Measurements from ENCODE around the gene RGS3.

The RGS3 gene

GRCh38 chr9:113608082-113608685, 144.7 kb downstream of the RGS3 start:
- no peak for DNase-seq

GRCh38 chr9:113609562-113610318, 146.2 kb downstream of the RGS3 start:
- DNase-seq: no peak

DNA sequence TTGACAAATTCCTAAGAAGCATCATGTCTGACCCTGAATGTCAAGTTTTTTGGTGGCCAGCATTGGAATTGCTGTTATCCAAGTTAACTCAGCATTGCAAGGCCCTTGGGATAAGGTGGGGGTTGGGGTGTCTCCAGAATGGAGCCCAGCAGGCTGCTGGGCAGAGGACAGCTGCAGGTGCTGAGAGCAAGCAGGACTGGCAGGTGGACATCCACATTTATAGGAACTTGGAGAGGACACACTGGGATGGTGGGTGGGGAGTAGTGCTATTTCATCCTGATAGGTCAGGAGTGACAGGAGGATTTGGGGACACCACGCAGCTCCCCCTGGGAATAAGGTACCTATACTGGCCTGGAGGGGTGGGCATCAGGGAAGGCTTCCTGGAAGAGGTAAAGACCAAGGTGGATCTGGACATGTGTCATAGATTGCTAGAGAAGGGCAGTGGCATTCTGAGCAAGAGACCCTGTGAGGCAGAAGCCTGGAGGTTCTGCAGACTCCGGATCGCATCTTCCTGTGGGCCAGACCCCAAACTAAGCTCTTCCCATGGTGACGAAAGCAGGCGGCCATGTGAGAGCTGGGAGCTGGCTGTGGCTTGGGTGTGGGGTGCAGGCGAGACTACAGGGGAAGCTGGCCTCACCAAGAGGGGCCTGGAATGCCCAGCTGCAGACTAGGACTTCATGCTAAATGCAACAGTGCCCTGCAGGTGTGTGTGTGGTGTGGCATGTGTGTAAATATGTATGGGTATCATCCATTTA, 148.1 kb downstream of the RGS3 start:
- no peak for DNase-seq

DNA sequence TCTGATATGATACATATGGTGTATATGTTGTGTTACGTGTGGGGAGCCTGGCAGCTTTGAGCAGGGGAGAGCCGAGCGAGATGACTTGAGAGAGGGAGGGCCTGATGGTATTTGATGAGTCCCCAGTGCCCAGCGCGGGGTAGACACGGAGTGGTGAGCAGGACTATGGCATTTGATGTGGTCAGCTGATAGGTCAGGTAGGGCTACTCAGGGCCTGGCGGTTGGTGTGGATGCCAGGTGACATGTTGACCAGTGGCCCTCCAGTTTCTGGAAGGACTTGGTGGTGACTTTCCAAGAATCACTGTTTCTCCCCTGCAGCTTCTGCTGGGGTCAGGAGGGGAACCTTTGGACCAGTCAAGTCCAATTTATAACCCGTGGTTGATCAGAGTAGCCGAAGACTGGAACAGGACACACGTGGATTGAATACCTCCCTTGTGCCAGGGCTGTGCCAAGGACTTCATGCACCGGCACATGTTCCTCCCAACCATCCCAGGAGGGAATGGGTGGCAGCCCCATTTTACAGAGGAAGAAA, 148.8 kb downstream of the RGS3 start:
- no peak for DNase-seq

GRCh38 chr9:113612828-113613227, 149.3 kb downstream of the RGS3 start:
- DNase-seq: no peak

DNA sequence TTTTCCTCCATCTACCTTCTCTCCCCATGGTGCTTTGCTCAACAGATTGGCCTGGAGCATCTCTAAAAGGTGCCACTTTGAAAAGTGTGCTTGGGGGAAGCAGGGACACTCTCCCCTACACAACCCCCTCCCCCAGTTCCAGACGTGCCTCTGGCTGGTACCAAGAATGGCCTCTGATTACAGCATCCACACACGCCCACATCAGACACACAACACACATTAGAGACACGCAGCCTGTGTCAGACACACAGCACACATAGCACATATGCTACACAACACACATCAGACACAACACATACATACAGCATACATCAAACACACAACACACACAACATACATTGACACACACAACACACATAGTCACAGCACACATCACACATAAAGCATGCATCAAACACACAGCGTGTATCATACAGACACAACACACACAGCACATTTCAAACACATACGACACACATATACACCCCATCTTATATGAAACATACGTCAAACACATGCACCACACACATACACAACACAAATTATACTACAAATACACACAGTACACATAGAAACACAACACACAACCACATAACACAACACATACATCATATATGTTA, 150.4 kb downstream of the RGS3 start:
- no peak for DNase-seq

GRCh38 chr9:113614843-113615648, 151.5 kb downstream of the RGS3 start:
- DNase-seq: no peak

DNA sequence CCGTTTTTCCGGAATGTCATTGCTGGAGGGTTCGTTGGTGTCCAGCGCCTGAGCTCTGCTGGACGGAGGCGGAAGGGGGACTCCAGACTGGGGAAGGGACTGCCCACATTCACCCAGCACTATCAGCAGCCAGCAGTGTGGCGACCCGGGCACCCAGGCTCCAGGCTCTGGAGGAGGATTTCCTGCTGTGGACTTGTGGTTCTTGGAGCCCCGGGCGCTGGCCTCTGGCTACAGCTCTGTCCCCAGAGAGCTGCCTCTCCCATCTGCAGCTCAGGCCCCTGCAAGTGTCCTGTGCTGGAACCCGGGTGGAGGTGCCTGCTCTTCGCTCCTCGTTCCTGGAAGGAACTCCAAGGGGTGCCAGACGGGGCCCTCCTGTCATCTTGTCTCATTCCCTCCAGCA, 152.6 kb downstream of the RGS3 start:
- DNase-seq: no peak

DNA sequence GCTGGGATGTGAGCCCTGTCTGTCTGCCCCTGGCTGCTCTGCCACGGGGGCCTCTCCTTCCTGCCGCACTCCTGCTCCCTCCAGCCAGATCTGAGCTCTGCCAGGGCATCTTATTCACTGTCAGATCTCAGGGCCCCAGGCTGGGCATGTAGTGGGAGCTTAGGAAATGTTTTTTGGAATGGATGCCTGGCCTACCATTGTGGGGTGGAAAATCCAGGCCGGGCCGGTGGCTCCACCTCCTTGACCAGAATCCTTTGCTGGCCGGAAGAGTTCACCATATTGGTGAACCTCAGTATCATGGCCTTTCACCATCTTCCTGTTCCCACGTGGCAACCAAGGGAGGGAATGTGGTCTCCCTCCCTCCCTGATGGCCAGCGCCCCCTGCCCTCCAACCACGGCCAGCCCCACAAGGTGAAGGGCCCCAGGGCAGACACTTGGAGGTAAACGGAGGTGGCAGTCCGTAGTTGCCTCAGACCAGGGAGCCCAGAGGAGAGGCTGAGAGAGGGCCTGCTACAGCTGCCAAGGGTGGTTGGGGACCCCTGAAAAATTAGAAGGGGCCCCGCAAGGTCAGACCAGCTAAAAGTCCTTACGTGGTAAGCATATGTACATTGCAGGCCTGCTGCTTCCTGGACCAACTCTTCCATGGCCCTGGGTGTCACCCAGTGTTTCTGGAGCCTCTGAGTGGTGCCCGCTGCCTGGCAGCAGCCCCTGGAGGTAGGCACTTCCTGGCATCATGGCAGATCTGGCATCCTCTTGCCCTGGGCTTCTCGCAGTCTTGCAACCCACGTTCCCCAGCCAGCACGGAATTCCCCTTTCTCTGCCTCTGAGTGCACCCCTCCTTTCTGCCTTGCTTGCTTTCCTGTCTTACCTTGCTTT, 153.3 kb downstream of the RGS3 start:
- DNase-seq: no peak

GRCh38 chr9:113617550-113617949, 154.0 kb downstream of the RGS3 start:
- DNase-seq: no peak

DNA sequence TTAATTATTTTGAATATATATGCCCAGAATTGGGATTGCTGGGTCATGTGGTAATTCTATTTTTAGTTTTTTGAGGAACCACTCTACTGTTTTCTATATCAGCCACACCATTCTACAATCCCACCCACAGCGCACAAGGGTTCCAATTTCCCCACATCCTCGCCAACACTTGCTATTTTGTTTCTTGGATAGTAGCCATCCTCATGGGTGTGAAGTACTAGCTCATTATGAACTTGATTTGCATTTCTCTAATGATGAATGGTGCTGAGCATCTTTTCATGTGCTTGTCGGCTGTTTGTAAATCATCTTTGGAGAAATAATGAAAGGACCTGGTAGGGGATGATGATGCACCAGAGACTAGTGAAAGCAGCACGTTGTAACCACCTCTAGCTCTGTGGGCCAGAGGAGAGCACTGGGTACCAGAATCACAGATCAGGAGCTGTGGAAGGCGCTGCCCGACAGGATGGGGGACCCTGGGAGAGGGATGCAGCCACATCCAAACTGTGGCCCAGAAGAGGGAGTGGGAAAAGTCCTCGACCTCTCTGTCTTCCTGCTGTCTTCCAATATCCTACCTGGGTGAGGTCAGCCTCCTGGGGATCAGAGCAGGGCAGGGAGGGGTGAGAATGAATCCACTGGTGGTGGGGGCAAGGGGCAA, 155.4 kb downstream of the RGS3 start:
- no peak for DNase-seq

DNA sequence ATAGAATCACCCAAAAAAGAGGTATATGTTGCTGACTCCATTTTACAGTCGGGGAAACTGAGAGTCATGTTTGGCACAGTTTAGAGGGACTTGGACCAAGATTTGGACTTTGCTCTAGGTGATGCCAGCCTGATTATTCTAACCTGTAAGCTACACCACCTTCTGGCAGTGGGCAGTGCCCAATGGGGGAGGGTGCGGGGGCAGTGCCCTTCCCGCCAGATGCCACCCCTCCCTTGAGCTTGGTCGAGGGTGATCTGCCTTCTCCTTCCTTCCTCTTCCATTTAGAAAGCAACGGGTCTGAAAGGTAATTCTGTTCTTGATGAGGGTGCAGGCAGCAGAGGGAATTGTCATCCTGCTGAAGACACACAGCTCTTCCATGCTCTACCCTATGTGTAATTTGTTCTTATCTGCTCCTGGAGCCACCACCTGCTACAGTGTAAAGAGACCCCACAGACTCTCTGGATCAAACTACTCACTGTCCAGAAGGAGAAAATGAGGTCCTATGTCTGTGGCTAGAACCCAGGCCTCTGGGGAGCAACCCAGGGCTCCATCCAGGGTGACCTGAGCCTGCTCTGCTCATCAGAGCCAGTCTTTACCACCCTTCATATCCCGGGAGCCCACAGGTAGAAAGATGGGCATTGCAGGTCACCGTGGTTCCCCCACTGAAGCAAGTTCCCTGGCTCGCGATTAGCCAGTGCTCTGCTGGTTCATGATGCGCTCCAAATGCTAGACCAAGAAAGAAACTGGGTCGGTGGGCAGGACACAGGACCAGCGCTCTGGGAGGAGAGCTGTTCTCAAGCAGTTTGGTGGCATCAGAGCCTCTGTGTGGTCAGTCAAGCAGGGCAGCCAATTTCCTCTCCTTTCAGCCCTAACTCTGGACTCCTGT, 156.2 kb downstream of the RGS3 start:
- DNase-seq: no peak

- no peak for DNase-seq
These were observed 157.0 kb downstream of the RGS3 start for GRCh38 chr9:113620377-113621161.

DNA sequence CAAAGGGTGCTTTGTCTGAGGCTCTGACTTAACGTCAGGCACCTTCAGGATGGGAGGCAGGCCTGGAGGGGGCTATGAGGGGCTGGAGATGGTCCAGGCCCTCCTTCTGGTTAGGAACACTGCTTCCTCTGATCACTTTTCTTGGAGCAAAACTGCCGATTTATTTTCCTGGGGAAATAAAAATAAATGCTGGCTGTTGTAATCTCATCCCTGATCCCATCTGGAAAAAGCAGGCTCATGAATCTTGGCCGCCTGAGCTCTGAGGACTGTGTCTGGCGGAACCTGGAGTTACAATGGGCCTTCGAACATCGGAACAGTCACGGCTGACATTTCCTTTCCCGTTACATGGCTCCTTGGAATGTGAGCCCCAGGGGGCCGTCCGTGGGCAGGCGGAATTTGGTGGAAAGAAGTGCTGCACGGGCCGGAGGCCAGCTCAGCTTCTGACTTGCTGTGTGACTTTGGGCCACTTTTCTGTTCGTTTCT, 157.8 kb downstream of the RGS3 start:
- DNase-seq: no peak

DNA sequence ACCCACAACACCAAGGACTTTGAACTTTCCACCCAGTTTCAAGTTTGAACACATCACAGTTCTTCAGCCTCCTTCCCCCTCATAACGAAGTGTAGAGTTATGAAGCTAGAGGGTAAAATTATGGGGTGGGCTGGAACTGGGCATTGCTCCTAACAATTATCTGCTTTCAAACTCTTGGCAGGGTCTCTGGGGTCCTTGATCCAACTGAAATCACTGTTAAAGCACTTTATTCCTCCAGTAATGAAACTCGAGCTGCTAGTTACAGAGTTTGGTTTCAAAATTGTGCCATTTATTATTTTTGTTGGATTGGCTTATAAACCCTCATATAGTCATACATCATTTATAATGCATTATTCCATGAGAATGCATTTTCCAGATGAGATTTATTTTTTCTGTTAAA, 158.5 kb downstream of the RGS3 start:
- no peak for DNase-seq

DNA sequence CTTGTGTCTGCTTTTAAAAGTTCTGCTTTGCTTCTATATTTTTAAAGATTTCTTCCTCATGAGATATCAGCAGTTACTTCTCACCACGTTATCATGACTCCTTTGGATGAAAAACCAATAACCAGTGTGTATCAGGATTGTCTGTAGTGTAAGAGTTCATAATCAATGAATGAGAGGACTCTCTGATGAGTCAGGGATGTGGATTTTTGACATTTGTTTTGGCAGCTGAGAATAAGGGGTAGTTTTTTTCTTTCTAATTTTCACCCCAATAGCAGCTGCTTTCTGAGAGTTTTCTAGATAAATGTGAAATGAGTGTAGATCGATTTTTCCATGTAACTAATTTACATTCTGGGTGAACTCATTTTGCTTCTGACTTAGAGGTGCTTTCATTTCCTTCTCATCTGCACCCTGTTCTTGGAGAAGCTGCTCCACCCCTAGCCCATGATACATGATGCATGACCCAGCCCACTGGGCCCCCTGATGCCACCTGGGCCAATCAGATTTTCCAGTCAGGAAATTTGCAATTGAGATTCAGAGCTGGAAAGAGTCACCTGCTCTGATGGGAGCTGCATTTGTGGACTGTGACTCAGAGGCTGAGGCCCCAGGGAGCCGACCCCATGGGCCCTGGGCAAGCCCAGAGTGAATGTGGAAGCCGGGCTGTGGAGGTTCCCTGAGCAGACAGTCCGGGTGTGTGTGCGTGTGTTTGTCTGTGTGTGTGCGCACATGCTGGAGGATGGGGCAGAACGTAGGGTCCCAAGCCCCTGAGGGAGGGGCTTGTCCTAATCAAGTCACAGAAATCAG, 159.3 kb downstream of the RGS3 start:
- no peak for DNase-seq

GRCh38 chr9:113623851-113624485, 160.4 kb downstream of the RGS3 start:
- no peak for DNase-seq

All from CD4-positive, alpha-beta T cell treated with Interleukin-10 for 1 hour (primary cell).